GM19395 (cell line): ENCODE results near the gene RPP30.

Experiments
- ATAC-seq: cut with Tn5 transposase; IDR thresholded peaks from one replicate; pipeline ENCODE4 v1.9.1; 2021; ENCODE audit warnings: mild to moderate bottlenecking, moderate library complexity; ENCODE audit not compliant: unreplicated experiment

Gene RPP30

DNA sequence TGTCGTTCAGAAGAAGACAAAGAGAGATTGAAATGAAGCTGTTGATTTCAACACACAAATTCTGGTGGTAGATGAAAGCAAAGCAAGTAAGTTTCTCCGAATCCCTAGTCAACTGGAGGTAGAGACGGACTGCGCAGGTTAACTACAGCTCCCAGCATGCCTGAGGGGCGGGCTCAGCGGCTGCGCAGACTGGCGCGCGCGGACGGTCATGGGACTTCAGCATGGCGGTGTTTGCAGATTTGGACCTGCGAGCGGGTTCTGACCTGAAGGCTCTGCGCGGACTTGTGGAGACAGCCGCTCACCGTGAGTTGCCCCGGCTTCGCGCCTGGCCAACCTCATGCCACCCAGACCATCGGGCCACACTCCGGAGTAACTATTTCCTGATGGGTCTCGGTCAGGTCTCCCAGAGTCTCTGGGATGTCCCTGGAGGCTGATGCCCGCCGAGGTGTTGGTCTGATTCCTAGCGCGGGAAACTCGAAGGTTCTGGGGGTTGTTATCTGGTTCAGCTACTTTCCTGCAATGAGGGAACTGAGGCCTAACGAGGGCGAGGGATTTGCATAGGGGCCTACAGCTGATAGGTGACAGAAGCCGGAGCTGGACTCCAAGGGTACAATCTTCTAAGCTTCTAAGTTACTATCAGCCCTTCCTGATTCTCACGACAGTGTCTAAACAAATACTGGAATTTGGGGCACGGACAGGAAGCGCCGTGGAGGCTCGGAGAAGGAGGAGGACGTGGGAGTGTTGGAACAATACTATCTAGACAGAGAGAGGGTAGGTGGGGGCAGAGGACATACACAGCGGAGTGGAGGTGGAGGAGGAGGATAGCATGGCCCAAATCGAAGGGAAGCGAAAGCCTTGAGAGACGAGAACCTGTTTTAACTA, at the start of gene RPP30:
Gene RPP30 (plus strand): TSS at position 209 of the 882 bp plus-strand sequence. CDS start 13 bp downstream, at position 222.
- ATAC-seq = peak; percentile 99

GRCh38 chr10:90822508-90822907, 49.3 kb upstream of the RPP30 start:
- no peak for ATAC-seq

DNA sequence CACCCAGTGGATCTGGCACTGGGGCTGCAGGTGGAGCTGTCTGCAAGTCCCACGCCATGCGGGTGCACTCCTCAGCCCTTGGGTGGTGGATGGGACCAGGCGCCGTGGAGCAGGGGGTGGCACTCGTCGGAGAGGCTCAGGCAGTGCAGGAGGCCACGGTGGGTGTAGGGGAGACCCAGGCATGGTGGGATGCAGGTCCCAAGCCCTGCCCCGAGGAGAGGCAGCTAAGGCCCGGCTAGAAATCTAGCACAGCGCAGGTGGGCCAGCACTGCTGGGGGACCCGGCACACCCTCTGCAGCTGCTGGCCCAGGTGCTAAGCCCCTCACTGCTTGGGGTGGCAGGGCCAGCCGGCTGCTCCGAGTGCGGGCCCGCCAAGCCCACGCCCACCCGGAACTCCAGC, 39.7 kb upstream of the RPP30 start:
- no peak for ATAC-seq

- no peak for ATAC-seq
Observed at GRCh38 chr10:90834326-90834725, 37.4 kb upstream of the RPP30 start.

DNA sequence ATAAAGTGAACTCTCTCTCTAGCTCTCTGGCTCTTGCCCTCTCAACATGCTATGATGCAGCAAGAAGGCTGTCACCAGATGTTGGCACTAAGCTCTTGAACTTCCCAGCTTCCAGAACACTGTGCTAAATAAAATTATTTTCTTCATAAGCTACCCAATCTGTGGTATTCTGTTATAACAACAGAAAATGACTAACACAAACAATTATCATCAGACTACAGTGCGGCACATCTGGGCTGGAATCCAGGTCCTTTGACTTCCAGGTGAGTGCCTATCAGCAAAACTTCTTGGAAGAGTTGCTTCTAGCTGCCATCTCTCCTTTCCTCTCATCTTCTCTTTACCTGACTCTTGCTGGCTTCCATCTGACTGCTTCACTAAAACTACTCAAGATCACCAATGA, 34.3 kb upstream of the RPP30 start:
- ATAC-seq = no peak

GRCh38 chr10:90842725-90843124, 29.0 kb upstream of the RPP30 start:
- no peak for ATAC-seq

GRCh38 chr10:90845726-90846125, 26.0 kb upstream of the RPP30 start:
- ATAC-seq = no peak

DNA sequence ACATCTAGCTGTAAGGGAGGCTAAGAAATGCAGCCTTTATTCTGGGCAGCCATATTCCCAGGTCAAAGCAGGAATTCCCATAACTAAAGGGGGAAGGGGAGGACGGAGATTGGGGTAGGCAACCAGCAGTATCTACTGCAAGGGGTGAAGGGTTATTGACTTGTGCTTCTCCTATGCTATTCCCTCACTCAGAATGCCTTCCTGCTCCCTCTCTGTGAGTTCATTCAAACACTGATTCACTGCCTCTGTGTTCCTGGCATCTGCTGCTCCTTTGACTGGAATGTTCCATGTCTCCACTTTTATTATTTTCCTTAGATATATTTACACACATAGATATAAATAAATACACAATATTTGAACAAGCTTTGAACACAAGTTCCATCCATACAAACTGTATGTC, 25.0 kb upstream of the RPP30 start:
- no peak for ATAC-seq

DNA sequence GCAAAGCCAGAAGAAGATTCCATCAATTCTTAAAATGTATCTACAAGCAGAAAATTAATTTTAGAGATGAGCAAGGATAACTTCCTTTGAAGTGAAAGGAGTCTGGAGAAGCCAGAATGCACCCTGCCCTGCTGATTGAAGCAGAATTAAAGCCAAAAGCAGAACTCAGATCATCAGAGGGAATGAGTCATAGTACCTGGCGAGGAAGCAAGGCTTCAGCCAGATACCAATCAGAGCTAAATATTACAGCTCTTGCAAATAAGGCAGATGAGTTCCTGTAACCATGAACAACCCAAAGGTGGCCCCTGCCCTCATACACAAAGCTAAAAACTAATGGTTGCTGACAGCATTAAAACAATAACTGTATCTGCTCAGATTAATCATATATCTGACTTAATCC, 24.3 kb upstream of the RPP30 start:
- no peak for ATAC-seq

DNA sequence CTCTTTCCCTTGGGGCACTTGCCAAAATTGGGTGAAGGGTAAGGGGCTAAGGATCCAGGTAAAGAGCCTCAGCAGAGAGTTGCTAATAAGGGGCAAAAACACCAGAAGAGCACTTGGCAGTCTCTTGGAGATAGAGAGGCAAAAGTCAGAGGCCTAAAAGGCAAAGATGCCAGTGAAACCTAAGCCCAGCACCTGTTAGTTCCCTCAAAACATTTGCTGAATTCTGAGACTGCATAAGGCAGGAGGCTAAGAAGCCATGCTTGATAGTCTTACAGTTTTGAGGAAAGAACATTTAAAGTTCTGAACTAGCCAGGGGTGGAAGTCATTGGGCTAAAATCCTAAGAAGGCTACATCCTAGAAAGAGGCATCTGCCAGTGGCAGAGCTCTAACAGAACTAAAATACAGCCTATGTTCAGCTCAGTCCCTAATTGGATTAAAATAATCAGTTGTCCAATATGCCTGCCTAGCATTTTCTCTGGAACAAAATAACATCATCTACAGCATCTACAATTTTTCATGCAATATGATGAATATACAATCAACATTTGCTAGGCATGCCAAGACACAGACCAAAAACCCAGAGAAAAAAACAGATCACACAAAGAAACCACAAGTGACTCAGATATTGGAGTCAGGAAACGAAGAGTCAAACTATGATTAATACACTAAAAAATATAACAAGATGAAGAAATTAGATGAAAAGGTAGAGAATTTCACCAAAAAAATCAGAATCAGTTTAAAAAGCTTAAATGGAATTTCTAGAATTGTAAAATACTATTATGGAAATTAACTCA, 21.6 kb upstream of the RPP30 start:
- no peak for ATAC-seq

GRCh38 chr10:90855126-90855525, 16.6 kb upstream of the RPP30 start:
- ATAC-seq = no peak

DNA sequence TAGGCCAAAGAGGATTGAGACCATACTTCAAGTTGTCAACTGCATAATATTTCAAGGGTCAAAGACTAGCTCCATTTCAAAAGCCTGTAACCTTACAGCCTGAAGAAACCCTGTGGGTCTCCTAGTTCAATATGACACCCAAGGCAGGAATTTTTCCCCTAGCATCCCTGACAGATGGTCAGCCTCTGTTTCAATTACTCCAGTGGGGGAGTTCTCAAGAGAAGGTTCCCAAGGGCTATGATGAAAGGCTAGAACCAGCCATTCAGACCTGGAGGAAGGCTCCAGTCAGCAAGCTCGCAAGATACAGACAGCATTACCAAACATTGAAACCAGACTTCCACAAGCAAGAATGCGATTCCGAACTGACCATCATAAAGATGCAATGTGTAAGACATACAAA, 15.5 kb upstream of the RPP30 start:
- no peak for ATAC-seq

GRCh38 chr10:90856964-90857634, 14.7 kb upstream of the RPP30 start:
- ATAC-seq = peak; percentile 11

DNA sequence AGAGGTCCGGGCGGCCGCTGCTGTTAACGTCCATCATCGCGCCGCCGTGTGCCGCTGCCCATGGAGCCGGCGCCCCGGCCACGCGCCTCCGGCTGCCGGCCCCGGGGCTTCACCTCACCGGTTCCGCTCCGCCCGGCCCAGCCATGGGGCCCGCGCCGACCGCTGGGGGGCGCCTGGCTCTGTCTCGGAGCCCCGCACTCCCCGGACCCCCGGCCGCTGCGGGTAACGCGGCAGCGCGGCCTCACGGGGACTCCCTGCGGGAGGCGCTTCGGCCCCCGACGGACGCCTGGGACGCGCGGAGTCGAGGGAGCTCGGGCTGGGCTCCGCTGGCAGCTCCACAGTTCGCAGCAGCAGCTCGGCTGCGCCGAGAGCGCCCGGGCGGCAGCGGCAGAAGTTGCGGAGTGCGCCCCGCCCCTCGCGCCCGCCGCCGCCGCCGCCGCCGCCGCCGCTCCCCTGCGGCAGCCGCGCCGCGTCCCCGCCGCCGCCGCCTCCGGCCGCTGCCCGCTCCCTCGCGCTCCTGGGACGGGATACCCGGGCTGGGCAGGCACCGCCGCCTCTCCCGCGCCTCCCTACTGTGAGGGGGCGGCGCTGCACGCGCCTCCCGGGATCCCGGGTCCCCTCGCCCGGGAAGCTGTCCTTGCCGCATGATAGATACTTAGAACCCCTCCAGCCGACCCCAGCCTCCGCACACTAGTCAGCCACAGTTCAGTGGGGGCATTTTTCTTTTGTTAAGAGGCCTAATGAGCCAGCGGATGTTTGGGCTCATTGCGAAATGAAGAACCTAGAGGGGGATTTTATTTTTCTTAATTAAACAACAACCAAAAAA, 13.9 kb upstream of the RPP30 start, which contains the start of gene HTR7:
Gene HTR7 (minus strand): TSS at position 405 of the 826 bp plus-strand sequence. CDS start 368 bp downstream, at position 37.
- peak; percentile 69 for ATAC-seq

- ATAC-seq = no peak
Observed at GRCh38 chr10:90858461-90858968, 13.3 kb upstream of the RPP30 start.

DNA sequence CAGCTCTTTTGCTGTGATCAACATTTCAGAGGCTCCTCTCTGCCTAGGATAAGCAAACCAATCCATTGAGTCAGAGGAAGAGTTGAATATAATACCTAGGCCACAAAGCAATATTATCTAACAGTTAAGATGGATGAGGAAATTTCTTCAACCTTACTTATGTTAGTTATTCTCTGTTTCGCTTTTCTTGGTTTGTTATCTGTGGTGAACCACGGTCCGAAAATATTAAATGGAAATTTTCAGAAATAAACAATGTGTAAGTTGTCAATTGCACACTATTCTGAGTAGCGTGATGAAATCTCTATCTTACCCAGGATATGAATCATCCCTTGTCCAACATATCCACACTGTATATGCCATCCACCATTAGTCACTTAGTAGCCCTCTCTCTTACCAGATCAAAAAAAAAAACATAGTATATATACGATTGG, 12.4 kb upstream of the RPP30 start:
- no peak for ATAC-seq

DNA sequence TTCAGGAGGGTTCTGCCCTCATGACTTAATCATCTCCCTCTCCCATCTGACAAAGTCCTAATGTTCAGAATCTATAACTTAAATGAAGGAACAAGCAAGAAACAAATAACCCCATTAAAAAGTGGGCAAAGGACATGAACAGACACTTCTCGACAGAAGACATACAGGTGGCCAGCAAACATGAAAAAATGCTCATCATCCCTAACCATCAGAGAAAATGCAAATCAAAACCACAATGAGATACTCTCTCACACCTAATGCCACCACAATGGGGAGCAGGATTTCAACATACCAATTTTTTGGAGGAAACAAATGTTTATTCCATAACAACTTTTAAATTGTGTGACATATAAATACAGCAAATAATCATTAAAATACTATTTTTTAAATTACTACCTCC, 11.0 kb upstream of the RPP30 start:
- no peak for ATAC-seq

- ATAC-seq = no peak
Observed at GRCh38 chr10:90862908-90863514, 8.8 kb upstream of the RPP30 start.

- ATAC-seq = no peak
Observed at GRCh38 chr10:90865401-90865800, 6.4 kb upstream of the RPP30 start.
